ENCODE results near the gene TSPEAR. TPM values are rescaled to one million over a fixed set of nuclear protein-coding genes. Genes with fewer than 3 reads are reported as not detected.
"Not testable (repeated sequence)": the region's sequence is repeated elsewhere in the genome, so short reads cannot be mapped to it uniquely, and the experiment has no call there.

Gene TSPEAR
- total RNA-seq, 1 donor, result not detected

DNA sequence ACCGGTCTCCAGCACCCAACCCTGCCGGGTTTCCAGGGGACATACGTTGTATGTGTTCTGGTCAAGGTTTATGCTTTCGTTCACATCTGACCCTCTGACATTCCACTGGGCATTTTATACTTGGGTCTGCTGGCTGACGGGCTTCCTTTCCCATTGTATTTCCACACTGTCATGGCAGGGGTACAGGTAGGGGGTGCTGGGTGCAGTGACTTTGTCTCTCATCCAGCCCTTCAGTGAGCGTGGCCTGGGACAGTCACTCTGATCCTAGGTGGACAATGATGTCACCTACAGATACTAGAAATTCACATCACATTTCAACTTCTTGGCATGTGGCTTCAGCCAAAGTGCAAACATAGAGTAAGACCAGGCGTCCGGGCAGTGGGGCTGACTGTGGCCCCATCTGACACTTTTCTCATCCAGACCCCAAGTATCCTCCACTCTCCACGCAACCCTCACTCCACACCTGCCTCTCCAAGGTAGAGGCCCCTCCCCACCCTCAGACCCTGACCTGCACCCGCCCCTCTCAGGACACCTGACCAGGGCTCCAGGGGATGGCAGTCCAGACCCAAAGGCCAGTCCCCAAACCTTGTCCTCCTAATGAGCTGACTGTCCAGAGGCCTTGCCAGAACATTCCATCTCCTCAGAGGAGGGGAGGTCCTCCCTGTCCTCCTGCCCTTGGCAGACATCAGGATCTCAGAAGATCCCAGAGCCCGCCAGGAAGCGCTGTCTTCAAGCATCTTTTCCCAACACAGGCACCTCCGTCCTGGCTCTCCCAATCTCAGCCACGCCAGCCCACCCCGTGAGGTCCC is 75.0 kb downstream of the TSPEAR start:
- H3K9me3 ChIP-seq (ENCODE audit: low read depth, low read length), result peaks cover 10% of the 10 kb centered on the region
- H3K4me3 ChIP-seq (ENCODE audit: low read length), result no peak overlapping the region
- H3K27me3 ChIP-seq (ENCODE audit: insufficient read depth, low read length), result peaks cover 3% of the 10 kb centered on the region
- no peaks in the 10 kb centered on the region for H3K4me1 ChIP-seq (ENCODE audit: insufficient read depth, low read length)

DNA sequence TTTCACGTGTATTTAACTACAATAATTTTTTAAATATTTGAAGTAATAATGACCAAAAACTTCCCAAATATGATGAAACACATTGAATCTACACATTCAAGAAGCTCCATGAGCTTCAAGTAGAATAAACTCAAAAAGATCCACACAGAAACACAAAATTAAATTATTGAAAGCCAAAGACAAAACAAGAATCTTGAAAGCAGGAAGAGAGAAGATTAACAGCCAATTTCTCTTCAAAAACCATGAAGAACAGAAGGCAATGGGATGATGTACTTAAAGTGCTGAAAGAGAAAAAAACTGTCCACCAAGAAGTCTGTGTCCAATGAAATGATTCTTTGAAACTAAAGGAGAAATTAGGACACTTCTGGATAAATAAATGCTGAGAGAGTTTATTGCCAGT is 79.3 kb downstream of the TSPEAR start:
- H3K4me3 ChIP-seq (ENCODE audit: low read length), result no peak overlapping the region
- H3K27me3 ChIP-seq (ENCODE audit: insufficient read depth, low read length), result peaks cover 3% of the 10 kb centered on the region
- peaks cover 15% of the 10 kb centered on the region for H3K9me3 ChIP-seq (ENCODE audit: low read depth, low read length)
- peaks cover 4% of the 10 kb centered on the region for H3K4me1 ChIP-seq (ENCODE audit: insufficient read depth, low read length)

DNA sequence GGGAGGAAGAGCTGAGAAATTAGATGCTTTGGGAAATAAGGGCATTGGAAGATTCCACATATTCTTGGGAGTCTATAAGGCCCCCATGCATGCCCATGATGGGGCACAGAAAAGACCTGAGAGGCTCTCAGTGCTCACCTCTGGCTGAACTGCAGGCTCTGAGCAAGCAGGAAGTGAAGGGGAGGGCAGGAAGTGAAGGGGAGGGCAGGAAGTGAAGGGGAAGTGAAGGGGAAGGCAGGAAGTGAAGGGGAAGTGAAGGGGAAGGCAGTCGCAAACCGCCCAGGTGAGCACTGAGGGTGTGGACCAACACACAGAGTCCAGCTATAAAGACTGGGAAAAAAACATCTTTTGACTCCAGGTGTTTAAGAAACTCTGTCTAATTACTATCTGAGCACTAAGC is 80.9 kb downstream of the TSPEAR start:
- Histone ChIP-seq H3K9me3 (ENCODE audit: low read depth, low read length) (peaks cover 15% of the 10 kb centered on the region), H3K4me3 (ENCODE audit: low read length) (no peak overlapping the region), H3K27me3 (ENCODE audit: insufficient read depth, low read length) (peaks cover 3% of the 10 kb centered on the region), H3K4me1 (ENCODE audit: insufficient read depth, low read length) (peaks cover 4% of the 10 kb centered on the region)

DNA sequence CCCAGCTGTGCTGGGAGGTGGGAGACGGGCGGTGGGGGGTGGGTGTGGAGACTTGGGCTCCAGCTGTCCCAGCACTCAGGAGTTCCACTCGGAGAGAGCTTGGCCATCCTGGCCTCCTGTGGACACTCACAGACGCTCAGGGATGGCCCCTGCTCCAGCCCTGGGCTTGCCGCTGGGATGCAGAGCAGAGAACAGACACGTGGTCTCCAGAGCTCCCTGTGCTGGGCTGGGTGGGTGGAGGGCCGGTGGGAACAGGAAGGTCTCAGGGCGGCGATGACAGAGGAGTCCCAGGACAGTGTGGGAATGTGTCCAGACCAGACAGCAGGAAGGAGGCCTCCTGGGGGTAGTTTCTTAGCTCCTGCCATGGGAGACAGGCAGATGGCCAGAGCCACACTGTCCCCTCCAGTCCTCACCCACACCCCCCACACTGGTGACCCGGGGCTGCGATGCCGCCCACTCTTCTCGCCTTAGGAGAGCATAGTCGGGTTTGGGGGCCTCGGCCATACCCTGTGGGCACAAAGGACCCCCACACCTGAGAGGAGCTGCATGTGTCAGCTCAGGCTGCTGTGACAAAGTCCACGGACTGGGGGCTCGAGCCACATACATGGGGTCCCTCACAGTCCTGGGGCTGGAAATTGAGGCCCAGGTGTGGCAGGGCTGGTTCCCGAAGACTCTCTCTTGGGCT is 82.5 kb downstream of the TSPEAR start:
- H3K27me3 ChIP-seq (ENCODE audit: insufficient read depth, low read length), result peaks cover 3% of the 10 kb centered on the region
- peaks cover 24% of the 10 kb centered on the region for H3K9me3 ChIP-seq (ENCODE audit: low read depth, low read length)
- peaks cover 4% of the 10 kb centered on the region for H3K4me1 ChIP-seq (ENCODE audit: insufficient read depth, low read length)
- H3K4me3 ChIP-seq (ENCODE audit: low read length), result no peak overlapping the region

DNA sequence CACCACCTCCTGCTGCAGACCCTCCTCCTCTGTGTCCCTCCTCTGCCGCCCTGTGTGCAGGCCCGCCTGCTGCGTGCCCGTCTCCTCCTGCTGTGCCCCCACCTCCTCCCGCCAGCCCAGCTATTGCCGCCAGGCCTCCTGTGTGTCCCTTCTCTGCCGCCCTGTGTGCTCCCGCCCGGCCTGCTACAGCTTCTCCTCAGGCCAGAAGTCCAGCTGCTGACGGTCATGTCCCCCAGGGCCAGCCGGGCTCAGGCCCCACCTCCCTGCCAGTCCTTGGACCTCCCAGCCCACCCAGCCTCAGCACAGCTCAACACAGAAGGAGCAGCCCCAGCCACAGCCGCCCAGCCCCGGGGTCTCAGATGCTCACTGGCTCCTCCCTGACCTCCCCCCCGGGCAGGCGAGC is 83.5 kb downstream of the TSPEAR start:
- H3K4me1 ChIP-seq (ENCODE audit: insufficient read depth, low read length); H3K27me3 ChIP-seq (ENCODE audit: insufficient read depth, low read length); H3K4me3 ChIP-seq (ENCODE audit: low read length): not testable (repeated sequence)
- H3K9me3 ChIP-seq (ENCODE audit: low read depth, low read length), result peaks cover 32% of the 10 kb centered on the region

DNA sequence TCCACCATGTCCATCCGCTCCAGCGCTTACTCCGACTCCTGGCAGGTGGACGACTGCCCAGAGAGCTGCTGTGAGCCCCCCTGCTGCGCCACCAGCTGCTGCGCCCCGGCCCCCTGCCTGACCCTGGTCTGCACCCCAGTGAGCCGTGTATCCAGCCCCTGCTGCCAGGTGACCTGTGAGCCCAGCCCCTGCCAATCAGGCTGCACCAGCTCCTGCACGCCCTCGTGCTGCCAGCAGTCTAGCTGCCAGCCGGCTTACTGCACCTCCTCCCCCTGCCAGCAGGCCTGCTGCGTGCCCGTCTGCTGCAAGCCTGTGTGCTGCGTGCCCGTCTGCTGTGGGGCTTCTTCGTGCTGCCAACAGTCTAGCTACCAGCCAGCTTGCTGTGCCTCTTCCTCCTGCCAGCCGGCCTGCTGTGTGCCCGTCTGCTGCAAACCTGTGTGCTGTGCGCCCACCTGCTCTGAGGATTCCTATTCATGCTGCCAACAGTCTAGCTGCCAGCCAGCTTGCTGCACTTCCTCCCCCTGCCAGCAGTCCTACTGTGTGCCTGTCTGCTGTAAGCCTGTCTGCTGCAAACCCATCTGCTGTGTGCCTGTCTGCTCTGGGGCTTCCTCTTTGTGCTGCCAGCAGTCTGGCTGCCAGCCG is 84.1 kb downstream of the TSPEAR start:
- not testable (repeated sequence) for H3K27me3 ChIP-seq (ENCODE audit: insufficient read depth, low read length); H3K4me3 ChIP-seq (ENCODE audit: low read length); H3K4me1 ChIP-seq (ENCODE audit: insufficient read depth, low read length)
- peaks cover 29% of the 10 kb centered on the region for H3K9me3 ChIP-seq (ENCODE audit: low read depth, low read length)

DNA sequence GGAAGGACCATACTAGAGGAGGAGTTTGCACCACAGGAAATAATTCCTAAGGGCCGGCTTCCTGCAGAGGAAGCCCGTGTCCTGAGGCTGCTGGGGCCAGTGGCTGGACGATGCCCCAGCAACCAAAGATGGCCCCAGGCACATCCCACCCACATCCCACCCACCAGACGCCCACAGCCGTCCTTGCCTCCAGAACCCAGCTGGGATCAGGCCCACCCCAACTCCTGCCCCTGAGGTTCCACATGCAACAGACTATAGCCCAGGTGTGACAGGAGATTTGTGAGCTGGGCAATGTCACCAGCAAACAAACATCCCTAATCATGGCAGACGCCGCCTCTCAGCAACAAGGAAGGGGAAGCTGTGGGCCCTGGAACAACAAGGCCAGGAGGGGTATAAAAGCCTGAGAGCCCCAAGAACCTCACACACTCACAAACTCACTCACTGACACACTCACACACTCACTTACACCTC is 84.7 kb downstream of the TSPEAR start, which contains the start of gene KRTAP10-9:
Gene KRTAP10-9 (plus strand): TSS at position 421 of the 471 bp plus-strand sequence. CDS start 79 bp downstream, outside the sequence.
- Histone ChIP-seq H3K27me3 (ENCODE audit: insufficient read depth, low read length) (no peaks in the 10 kb centered on the region), H3K4me3 (ENCODE audit: low read length) (no peak within 1 kb of the TSS), H3K9me3 (ENCODE audit: low read depth, low read length) (peaks cover 23% of the 10 kb centered on the region), H3K4me1 (ENCODE audit: insufficient read depth, low read length) (peaks cover 4% of the 10 kb centered on the region)

DNA sequence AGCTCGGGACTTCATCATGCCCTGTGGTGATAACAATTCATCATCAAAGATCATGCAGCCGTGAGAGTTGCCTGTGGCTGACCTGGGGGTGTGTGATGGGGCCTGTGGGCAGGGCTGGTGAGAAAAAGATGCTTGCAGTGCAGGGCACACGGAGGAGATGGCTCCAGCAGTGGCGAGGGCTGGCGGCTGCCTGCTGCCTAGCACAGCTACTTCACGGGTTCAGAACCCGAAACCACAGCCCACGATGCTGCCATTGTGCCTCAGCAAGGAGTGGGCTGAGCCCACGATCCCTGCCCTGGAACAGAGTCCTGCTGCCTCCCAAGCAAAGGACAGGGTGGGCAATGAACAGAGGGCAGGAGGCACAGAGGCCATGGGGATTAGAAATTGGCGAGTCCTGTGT is 85.1 kb downstream of the TSPEAR start:
- peaks cover 22% of the 10 kb centered on the region for H3K9me3 ChIP-seq (ENCODE audit: low read depth, low read length)
- no peaks in the 10 kb centered on the region for H3K27me3 ChIP-seq (ENCODE audit: insufficient read depth, low read length)
- H3K4me1 ChIP-seq (ENCODE audit: insufficient read depth, low read length), result peaks cover 4% of the 10 kb centered on the region
- H3K4me3 ChIP-seq (ENCODE audit: low read length), result no peak overlapping the region

DNA sequence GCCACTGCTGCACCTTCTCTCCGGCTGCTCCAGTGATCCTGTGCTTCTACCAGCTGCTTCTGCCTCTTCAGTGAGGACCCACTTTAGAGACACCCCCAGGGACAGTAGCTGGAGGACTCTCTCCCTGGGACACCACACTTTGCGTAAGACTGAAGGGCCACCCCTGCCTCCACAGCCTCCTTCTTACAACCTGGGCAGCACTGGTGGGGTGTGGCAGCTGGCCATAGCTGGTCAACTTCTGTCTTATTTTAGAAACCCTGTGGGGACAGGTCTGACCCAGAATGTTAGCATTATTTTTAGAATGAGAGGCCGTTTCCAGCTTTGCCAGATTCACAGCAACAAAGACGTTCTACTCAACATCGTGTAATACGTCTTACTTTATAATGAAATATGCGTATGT is 85.6 kb downstream of the TSPEAR start:
- H3K27me3 ChIP-seq (ENCODE audit: insufficient read depth, low read length), result no peaks in the 10 kb centered on the region
- peaks cover 4% of the 10 kb centered on the region for H3K4me1 ChIP-seq (ENCODE audit: insufficient read depth, low read length)

DNA sequence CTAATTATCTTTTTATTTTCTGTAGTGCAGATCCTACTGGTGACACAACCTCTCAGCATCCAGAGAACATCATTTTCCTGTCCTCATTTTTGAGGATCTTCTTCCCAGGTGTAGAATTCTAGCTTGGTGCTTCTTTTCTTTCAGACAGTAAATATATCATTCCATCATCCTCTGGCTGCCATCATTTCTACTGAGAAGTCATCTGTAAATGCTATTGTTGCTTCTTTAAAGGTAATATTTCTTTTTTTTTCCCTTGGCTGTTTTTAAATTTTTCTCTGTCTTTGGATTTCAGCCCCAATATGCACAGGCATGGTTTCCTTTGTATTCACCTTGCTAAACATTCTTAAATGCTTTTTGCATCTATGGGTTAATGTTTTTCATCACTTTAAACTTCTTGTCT is 87.8 kb downstream of the TSPEAR start:
- no peak overlapping the region for H3K4me3 ChIP-seq (ENCODE audit: low read length)
- H3K4me1 ChIP-seq (ENCODE audit: insufficient read depth, low read length), result peaks cover 8% of the 10 kb centered on the region
- no peaks in the 10 kb centered on the region for H3K27me3 ChIP-seq (ENCODE audit: insufficient read depth, low read length)
- peaks cover 26% of the 10 kb centered on the region for H3K9me3 ChIP-seq (ENCODE audit: low read depth, low read length)

More for the DNA sequence above, 85.6 kb downstream of the TSPEAR start:
- Histone ChIP-seq H3K9me3 (ENCODE audit: low read depth, low read length) (peaks cover 17% of the 10 kb centered on the region), H3K4me3 (ENCODE audit: low read length) (no peak overlapping the region)

DNA sequence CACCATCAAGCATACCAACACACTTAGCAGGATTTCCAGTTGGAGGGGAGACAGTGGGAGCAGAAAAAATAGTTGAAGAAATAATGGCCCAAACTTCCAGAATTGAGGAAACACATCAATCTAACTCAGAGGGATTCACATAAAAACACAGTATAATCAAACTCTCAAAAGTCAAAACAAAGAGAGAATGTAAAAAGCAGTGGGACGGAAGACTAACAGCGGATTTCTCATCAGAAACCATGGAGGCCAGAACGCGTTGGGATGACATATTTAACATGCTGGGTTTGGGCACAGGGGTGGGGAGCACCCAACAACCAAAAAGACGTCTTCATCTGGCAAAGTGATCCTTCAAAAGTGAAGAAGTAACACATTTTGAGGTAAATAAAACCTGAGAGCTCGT is 91.5 kb downstream of the TSPEAR start:
- Histone ChIP-seq H3K4me3 (ENCODE audit: low read length) (no peak overlapping the region), H3K9me3 (ENCODE audit: low read depth, low read length) (peaks cover 26% of the 10 kb centered on the region), H3K27me3 (ENCODE audit: insufficient read depth, low read length) (no peaks in the 10 kb centered on the region), H3K4me1 (ENCODE audit: insufficient read depth, low read length) (peaks cover 13% of the 10 kb centered on the region)

DNA sequence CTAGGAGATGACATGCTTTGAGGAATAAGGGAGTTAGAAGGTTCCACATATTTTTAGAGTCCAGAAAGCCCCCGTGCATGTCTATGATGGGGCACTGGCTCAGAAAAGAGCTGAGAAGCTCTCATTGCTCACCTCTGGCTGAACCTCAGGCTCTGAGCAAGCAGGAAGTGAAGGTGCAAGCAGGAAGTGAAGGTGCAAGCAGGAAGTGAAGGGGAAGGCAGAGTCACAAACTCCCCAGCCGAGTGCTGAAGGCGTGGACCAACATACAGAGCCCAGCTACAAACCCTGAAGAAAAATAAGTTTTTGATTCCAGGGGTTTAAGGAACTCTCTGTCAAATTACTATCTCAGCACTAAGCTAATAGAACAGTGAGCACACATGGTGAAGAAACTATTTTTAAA is 92.5 kb downstream of the TSPEAR start:
- Histone ChIP-seq H3K4me1 (ENCODE audit: insufficient read depth, low read length) (peaks cover 13% of the 10 kb centered on the region), H3K27me3 (ENCODE audit: insufficient read depth, low read length) (no peaks in the 10 kb centered on the region), H3K4me3 (ENCODE audit: low read length) (no peak overlapping the region), H3K9me3 (ENCODE audit: low read depth, low read length) (peaks cover 17% of the 10 kb centered on the region)

DNA sequence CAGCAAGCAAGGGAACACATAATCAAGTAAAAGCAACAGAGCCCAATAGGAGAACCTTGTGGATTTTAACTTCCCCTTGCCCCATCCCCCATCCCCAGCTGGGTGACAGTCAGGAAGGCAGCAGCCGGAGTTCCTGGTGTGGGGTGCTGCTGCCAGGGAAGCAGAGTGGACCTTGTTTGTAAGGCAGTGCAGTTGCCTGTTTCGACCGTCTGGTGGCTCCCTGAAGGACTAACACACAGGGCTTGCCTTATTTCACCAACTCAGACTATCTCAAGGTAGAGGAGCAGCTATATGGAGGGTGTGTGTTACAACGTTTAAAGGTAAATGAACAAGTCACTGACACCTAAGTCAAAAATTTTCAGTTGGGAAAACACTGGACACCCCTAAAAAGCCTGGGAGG is 92.9 kb downstream of the TSPEAR start:
- Histone ChIP-seq H3K9me3 (ENCODE audit: low read depth, low read length) (peaks cover 13% of the 10 kb centered on the region), H3K4me1 (ENCODE audit: insufficient read depth, low read length) (peaks cover 13% of the 10 kb centered on the region), H3K4me3 (ENCODE audit: low read length) (no peak overlapping the region), H3K27me3 (ENCODE audit: insufficient read depth, low read length) (no peaks in the 10 kb centered on the region)

DNA sequence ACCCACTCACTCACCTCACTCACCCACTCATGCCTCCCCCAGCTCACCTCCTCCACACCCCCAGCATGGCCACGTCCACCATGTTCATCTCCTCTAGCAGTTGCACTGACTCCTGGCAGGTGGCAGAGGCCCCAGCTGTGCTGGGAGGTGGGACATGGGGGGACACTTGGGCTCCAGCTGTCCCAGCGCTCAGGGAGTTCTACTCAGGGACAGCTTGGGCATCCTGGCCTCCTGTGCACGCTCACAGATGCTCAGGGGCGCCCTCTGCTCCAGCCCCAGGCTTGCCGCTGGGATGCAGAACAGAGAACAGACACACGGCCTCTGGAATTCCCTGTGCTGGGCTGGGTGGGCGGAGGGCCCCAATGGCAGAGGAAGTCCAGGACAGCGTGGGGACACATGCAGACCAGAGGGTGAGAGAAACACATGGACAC is 94.3 kb downstream of the TSPEAR start:
- H3K4me3 ChIP-seq (ENCODE audit: low read length), result no peak overlapping the region

DNA sequence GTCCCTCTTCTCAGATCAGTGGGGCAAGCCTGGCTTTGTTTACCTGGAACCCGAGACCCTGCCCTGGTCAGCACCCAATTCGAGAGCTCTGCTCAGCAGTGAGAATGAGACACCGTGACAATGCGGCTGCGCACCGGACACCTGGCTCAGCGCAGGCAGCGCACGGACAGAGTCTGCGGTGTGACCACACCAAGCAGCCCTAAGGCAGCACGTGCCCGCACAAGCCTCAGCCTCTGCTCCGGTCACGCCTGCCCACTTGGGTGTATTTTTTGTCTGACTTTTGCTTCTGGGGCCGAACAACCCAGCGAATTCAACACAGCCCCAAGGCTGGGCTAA is 94.8 kb downstream of the TSPEAR start:
- Histone ChIP-seq H3K4me1 (ENCODE audit: insufficient read depth, low read length) (peaks cover 13% of the 10 kb centered on the region), H3K27me3 (ENCODE audit: insufficient read depth, low read length) (no peaks in the 10 kb centered on the region), H3K4me3 (ENCODE audit: low read length) (no peak overlapping the region)

More for the DNA sequence above, 94.3 kb downstream of the TSPEAR start:
- peaks cover 13% of the 10 kb centered on the region for H3K4me1 ChIP-seq (ENCODE audit: insufficient read depth, low read length)
- H3K27me3 ChIP-seq (ENCODE audit: insufficient read depth, low read length), result no peaks in the 10 kb centered on the region
- peaks cover 9% of the 10 kb centered on the region for H3K9me3 ChIP-seq (ENCODE audit: low read depth, low read length)

More for the DNA sequence above, 94.8 kb downstream of the TSPEAR start:
- H3K9me3 ChIP-seq (ENCODE audit: low read depth, low read length), result peaks cover 9% of the 10 kb centered on the region
